WI38 (cell line): ENCODE results near the gene GPHN.

Source experiments
- H3K4me3 ChIP-seq: 2 replicates; pipeline ENCODE4 v1.5.1; 2011; ENCODE audit warnings: low read depth, mild to moderate bottlenecking, control low read depth, low read length
- TF ChIP-seq, protein P1 (sequence below): IDR thresholded peaks from 2 replicates; pipeline ENCODE4 v1.5.1; 2012; ENCODE audit warnings: low read depth, mild to moderate bottlenecking, control low read depth, low read length

GPHN gene

DNA sequence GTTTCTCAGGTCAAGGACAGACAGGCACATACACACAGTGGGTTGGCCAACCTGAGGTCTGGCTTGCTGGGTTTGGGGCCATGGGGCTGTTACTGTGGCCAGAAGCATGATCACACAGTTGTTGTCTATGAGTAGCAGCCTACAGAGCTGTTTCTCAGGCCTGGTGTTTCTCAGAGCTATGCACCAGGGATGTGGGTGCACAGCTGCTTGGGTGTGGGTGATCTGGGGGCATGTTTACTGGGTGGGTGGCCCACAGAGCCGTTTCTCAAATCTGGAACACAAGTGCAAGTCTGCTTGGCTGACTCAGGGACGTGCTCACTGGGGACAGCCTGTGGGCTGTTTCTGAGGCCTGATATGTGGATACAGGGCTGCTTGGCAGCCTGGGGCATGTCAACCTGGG, 710.2 kb downstream of the GPHN start:
- H3K4me3 ChIP-seq, result no peak overlapping the region
- TF ChIP-seq, protein P1, sequence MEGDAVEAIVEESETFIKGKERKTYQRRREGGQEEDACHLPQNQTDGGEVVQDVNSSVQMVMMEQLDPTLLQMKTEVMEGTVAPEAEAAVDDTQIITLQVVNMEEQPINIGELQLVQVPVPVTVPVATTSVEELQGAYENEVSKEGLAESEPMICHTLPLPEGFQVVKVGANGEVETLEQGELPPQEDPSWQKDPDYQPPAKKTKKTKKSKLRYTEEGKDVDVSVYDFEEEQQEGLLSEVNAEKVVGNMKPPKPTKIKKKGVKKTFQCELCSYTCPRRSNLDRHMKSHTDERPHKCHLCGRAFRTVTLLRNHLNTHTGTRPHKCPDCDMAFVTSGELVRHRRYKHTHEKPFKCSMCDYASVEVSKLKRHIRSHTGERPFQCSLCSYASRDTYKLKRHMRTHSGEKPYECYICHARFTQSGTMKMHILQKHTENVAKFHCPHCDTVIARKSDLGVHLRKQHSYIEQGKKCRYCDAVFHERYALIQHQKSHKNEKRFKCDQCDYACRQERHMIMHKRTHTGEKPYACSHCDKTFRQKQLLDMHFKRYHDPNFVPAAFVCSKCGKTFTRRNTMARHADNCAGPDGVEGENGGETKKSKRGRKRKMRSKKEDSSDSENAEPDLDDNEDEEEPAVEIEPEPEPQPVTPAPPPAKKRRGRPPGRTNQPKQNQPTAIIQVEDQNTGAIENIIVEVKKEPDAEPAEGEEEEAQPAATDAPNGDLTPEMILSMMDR, result no peak

DNA sequence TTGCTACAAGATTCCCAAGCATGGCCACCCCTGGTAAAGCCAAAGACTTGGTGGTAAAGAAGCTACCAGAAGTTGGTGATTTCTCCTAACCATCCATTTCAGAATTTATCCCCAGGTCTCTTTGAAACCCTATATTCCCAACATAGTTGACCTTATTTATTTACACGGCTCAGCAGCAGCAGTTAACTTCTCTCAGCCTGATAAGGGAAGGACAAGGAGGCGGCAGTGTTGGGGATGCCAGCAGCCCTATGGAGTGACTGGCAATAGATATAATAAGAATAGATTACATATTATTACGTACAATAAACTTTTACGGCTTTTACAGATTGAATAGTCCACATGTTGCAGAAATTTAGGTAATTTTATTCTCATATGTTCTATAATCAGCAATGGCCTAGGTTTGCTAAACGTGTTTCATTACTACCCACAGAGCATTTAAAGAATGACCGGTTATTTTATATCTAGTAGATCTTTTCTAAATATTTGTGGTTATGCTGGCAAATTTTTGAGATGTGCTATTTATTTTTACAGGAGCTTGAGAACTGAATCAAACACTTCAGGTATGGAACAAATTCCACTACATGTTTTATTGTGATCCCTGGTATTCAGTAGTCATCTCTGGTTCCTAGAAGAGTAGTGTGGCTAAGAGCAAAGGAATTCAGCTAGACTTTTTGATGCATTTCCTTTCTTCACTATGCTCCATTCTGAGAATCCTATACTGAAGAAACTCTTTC, 713.5 kb downstream of the GPHN start:
- TF ChIP-seq, protein P1, result no peak
- H3K4me3 ChIP-seq, result 0 out of 2 replicates have a peak overlapping the region, but pooled peaks have one; percentile 14

DNA sequence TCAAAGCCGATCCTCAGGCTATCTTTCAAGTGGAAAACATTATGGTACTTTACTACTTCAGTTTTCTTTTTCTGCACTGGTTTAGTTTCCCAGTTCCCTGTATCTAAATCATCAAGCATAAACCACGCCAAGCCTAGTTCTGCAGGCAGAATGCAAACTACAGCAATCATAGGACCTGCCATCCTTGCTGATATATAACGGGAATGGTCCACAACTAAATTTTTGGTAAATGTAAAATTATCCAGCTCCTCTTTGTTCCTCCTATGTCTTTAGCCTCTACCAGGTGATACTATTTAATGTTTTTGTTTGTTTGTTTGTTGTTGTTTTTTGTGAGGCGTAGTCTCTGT, 714.0 kb downstream of the GPHN start:
- TF ChIP-seq, protein P1, result no peak
- no peak overlapping the region for H3K4me3 ChIP-seq

DNA sequence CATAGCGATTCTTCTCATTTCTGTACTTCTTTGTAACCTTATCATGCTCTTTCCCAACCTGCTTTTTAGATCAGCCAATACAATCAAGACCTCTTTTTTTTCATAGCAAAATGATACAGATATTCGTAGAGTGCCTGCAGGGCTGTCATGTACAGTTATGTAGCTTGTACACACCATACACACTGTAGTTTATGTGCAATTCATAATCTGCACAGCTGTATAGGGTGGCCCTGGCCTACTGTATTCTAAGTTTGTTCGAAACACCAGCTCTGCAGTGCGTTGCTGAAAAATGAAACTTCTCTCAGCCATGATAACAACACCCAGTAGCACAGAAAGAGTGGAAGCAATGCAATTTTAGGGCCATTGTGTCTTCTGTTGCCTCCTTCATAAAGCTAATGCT, 717.6 kb downstream of the GPHN start:
- TF ChIP-seq, protein P1, result no peak
- H3K4me3 ChIP-seq, result no peak overlapping the region

DNA sequence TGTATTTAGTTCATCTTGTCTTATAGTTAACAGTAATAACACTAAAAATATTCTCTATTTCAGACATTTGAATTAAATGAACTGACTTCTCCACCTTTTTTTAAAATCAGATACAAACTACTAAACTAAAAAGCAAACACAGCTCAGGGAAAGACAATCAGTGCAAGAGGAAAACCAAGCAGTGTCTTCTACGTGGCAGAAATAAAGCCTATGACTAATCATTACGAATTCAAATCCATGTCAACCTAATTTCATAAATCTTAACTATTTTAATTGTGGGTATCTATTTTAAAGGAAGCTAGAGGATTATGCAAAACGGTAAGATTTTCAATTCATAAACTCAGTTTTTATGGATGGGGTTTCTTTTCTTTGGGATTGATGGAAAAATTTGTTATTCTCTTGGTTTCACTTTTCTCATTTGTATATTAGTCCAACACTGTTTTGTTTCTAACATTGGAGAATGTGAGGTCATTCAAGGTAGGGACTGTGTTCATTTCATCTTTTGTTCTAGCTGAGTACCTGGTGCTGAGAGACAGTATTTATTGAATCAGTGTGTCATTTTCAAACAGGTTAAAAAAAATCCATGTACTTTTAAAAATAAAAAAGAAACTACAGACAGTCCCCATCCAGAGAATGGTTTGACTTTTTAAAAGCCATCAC, 720.5 kb downstream of the GPHN start:
- H3K4me3 ChIP-seq, result peak overlapping the region; percentile 41
- TF ChIP-seq, protein P1, result no peak
